ENCODE results near the gene AHCYL2. TPM values are rescaled to one million over a fixed set of nuclear protein-coding genes. Genes with fewer than 3 reads are reported as not detected.

Gene AHCYL2
- total RNA-seq (2014; rRNA removed; shearing (Covaris generic)) (3.6 and 5.0 TPM in 2 replicates), total RNA-seq (2022) (8.7 and 9.7 TPM in 2 replicates), Bru-seq, nascent RNA (percentile 59 among the genes with signal in this experiment), BruChase-seq, experiment 1, labeled RNA remaining after a 6-hour chase (percentile 73 among the genes with signal in this experiment), BruChase-seq, experiment 2, labeled RNA remaining after a 2-hour chase (percentile 67 among the genes with signal in this experiment)
- long read RNA-seq, full-length matches to known transcripts: 10 of 18 reads
- long read RNA-seq, partial matches to known transcripts: 0 of 18 reads
- long read RNA-seq, other reads (novel, unspliced or antisense): 8 of 18 reads

DNA sequence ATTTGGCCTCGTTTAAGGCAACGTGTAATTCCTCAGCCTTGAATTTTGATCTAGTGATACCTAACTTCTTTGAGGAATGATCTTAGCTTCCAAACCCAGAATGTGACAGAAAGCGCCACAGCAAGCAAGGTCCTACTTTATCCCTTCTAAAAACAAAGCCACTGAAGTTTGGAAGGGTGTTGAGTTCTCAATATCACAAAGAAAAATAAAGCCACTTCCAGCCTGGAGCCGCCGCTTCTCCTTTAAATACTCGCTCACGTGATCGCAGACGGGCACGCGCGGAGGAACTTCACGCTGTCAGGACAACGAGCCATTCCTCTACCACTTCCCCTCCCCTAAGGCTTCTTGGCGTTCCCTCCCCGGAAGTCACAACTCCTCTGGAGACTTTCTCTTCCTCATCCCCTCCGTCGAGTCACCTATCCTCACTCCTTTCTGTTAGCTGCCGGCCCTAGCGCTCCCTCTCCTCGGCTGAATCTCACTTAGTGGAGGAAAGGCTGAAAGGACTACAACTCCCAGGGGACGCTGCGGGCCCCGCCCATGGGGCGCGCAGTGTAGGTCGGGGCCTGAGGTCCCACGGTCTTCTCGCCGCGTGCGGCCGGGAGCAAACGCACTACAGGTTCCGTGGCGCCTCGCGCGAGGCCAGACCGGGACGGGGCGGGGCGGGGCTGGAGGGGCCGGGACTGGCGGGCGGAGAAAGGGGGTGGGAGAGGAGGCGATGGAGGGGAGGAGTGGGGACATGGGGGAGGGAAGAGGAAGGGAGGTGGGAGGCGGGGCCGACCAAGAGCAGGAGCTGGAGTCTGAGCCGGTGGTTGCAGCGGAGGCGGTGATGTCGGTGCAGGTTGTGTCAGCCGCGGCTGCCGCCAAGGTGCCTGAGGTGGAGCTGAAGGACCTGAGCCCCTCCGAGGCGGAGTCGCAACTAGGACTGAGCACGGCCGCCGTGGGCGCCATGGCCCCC is at the start of gene AHCYL2:
AHCYL2 (plus strand) TSS at position 780 of the 955 bp plus-strand sequence.
- Histone ChIP-seq H3K79me2 (ENCODE audit: insufficient read depth, low read depth, low read length) (no peaks in the 10 kb centered on the region), H3K36me3 (ENCODE audit: insufficient read depth, low read length) (no peaks in the 10 kb centered on the region), H3K9me3 (ENCODE audit: low read length) (no peaks in the 10 kb centered on the region), H2AFZ (ENCODE audit: low read length) (peak within 1 kb of the TSS; percentile 95), H3K27ac (ENCODE audit: low read depth, low read length, poor library complexity, severe bottlenecking) (peak within 1 kb of the TSS; percentile 69), H3K9me2 (ENCODE audit: insufficient read depth, low read length) (no peaks in the 10 kb centered on the region), H4K20me1 (ENCODE audit: insufficient read depth, low read length) (peaks cover 4% of the 10 kb centered on the region; the same call in 1 of the 2 replicates), H3K4me3 (ENCODE audit: low read depth, low read length, poor library complexity, severe bottlenecking) (peak within 1 kb of the TSS; percentile 81), H3K4me1 (ENCODE audit: insufficient read depth, low read length, poor library complexity, severe bottlenecking) (peaks cover 41% of the 10 kb centered on the region), H3K4me2 (ENCODE audit: low read length) (peak within 1 kb of the TSS; percentile 85)
- intact Hi-C loops (cut with micrococcal nuclease; ENCODE audit: unreplicated experiment): loop anchor here (2.0 kb wide), 1 partner anchor 46 kb away; no protein-coding TSS in a partner anchor
- ChIA-PET CTCF (ENCODE audit: unreplicated experiment) (interaction anchor here (0.5 kb wide), 1 partner anchor 1089 kb away, joined by 3 read pairs; no protein-coding TSS in a partner anchor), POLR2A (interaction anchor here (0.7 to 1.8 kb wide), 4 partner anchors 9 to 962 kb away, joined by 3 to 5 read pairs (median 4); partner anchors contain the start of gene ATP6V1F)
- no peak for TF ChIP-seq EZH2phosphoT487 (IDR thresholded peaks at IDR 0.05; ENCODE audit: borderline replicate concordance, low read depth, low read length)
- TF ChIP-seq, protein P1, sequence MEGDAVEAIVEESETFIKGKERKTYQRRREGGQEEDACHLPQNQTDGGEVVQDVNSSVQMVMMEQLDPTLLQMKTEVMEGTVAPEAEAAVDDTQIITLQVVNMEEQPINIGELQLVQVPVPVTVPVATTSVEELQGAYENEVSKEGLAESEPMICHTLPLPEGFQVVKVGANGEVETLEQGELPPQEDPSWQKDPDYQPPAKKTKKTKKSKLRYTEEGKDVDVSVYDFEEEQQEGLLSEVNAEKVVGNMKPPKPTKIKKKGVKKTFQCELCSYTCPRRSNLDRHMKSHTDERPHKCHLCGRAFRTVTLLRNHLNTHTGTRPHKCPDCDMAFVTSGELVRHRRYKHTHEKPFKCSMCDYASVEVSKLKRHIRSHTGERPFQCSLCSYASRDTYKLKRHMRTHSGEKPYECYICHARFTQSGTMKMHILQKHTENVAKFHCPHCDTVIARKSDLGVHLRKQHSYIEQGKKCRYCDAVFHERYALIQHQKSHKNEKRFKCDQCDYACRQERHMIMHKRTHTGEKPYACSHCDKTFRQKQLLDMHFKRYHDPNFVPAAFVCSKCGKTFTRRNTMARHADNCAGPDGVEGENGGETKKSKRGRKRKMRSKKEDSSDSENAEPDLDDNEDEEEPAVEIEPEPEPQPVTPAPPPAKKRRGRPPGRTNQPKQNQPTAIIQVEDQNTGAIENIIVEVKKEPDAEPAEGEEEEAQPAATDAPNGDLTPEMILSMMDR (conservative IDR thresholded peaks at IDR 0.05; ENCODE audit: low read length): no peak
- BruUV-seq (replicated peaks): TSS peak; percentile 90
- DNase-seq (ENCODE audit: low spot score): peak; percentile 99

DNA sequence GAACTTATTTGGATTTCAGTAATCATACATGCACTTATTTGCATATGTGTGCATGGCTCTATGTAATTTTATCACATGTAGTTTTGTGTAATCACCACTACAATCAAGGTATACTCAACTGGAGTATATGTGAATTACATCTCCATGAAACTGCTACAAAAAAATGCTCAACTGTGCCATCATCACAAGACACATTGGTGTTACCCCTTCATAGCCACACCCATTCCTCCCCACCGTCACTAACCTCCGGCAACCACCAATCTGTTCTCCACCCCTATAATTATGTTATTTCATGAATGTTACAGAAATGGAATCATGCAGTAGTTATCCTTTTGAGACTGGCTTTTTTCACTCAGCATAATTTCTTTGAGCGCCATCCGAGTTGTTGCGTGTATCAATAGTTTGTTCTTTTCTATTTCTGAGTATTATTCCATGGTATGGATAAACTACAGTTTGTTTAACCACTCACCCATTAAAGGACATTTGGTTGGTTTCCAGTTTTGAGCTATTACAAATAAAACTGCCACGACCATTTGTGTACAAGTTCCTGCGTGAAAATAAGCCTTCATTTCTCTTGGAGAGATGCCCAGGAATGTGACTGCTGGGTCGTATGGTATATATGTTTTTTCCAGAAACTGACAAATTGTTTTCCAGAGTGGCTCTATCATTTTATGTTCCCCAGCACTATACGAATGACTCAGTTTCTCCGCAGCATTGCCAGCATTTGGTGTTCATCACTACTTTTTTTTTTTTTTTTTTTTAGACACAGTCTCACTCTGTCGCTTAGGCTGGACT is 47.7 kb upstream of the AHCYL2 start:
- POLR2A ChIA-PET: interaction anchor here (0.7 to 1.1 kb wide), 2 partner anchors 33 to 199 kb away, joined by 3 to 6 read pairs; no protein-coding TSS in a partner anchor
- Histone ChIP-seq H3K9me2 (ENCODE audit: insufficient read depth, low read length) (no peaks in the 10 kb centered on the region), H3K79me2 (ENCODE audit: insufficient read depth, low read depth, low read length) (no peaks in the 10 kb centered on the region), H3K4me2 (ENCODE audit: low read length) (no peak overlapping the region), H3K4me3 (ENCODE audit: low read depth, low read length, poor library complexity, severe bottlenecking) (no peak overlapping the region), H2AFZ (ENCODE audit: low read length) (no peak overlapping the region), H3K9me3 (ENCODE audit: low read length) (no peaks in the 10 kb centered on the region), H3K27ac (ENCODE audit: low read depth, low read length, poor library complexity, severe bottlenecking) (no peak overlapping the region), H3K36me3 (ENCODE audit: insufficient read depth, low read length) (no peaks in the 10 kb centered on the region), H4K20me1 (ENCODE audit: insufficient read depth, low read length) (no peaks in the 10 kb centered on the region), H3K4me1 (ENCODE audit: insufficient read depth, low read length, poor library complexity, severe bottlenecking) (no peaks in the 10 kb centered on the region)
- BruUV-seq (replicated peaks): no TSS peak
- TF ChIP-seq, protein P1 (conservative IDR thresholded peaks at IDR 0.05; ENCODE audit: low read length): no peak
- no peak for TF ChIP-seq EZH2phosphoT487 (IDR thresholded peaks at IDR 0.05; ENCODE audit: borderline replicate concordance, low read depth, low read length)
- CTCF ChIA-PET (ENCODE audit: unreplicated experiment): no interaction called here
- intact Hi-C loops (cut with micrococcal nuclease; ENCODE audit: unreplicated experiment): no loop called here
- no peak for DNase-seq (ENCODE audit: low spot score)

Data from OCI-LY7 (cell line).